Natural killer cell (primary cell): ENCODE data around the gene ARHGEF16. TPM values are rescaled to one million over a fixed set of nuclear protein-coding genes. Genes with fewer than 3 reads are reported as not detected.

Experiments
- ATAC-seq, 3 donors: fragments of 150-1000 bp in 2 of 3; fragments of 200-7000 bp in 1 of 3; cut with Tn5 transposase; 1 replicate in 1 of 3; 2 replicates in 2 of 3; pipeline ENCODE4 v1.10.0; 2021; ENCODE audit warnings: mild to moderate bottlenecking in 2 of 3, moderate library complexity in 2 of 3
- DNase-seq, 2 donors: peaks; one replicate each; pipeline versions ENCODE4 v3.0.0 to v3.0.0-alpha.2; 2013 to 2021; ENCODE audit warnings: mixed read lengths in 1 of 2
- H3K27ac ChIP-seq: one replicate; pipeline ENCODE4 v1.5.1; 2013; ENCODE audit warnings: mild to moderate bottlenecking, low read length
- H3K27me3 ChIP-seq: one replicate; pipeline ENCODE4 v1.6.1; 2013; ENCODE audit warnings: low read length; ENCODE audit not compliant: control insufficient read depth, insufficient read depth
- H3K36me3 ChIP-seq: one replicate; pipeline ENCODE4 v1.6.1; 2013; ENCODE audit warnings: low read length; ENCODE audit not compliant: control insufficient read depth, insufficient read depth
- H3K4me1 ChIP-seq: one replicate; pipeline ENCODE4 v1.6.1; 2013; ENCODE audit warnings: low read length; ENCODE audit not compliant: control insufficient read depth, insufficient read depth
- H3K4me3 ChIP-seq: one replicate; pipeline ENCODE4 v1.5.1; 2013; ENCODE audit warnings: low read length
- H3K9me3 ChIP-seq: one replicate; pipeline ENCODE4 v1.6.1; 2013; ENCODE audit warnings: low read length; ENCODE audit not compliant: control insufficient read depth, insufficient read depth
- H3K27ac Mint-ChIP-seq, 2 donors: one replicate each; pipeline ENCODE4 v1.8.0; 2022; ENCODE audit warnings: mild to moderate bottlenecking in 2 of 2, mixed read lengths in 2 of 2, moderate library complexity in 1 of 2
- H3K27me3 Mint-ChIP-seq, 2 donors: one replicate each; pipeline ENCODE4 v1.8.0; 2022; ENCODE audit warnings: low read depth in 2 of 2, mixed read lengths in 2 of 2
- H3K36me3 Mint-ChIP-seq: one replicate; pipeline ENCODE4 v1.8.0; 2022; ENCODE audit warnings: mixed read lengths
- H3K4me1 Mint-ChIP-seq, 2 donors: one replicate each; pipeline ENCODE4 v1.8.0; 2022; ENCODE audit warnings: mixed read lengths in 2 of 2
- H3K4me3 Mint-ChIP-seq: one replicate; pipeline ENCODE4 v1.8.0; 2022; ENCODE audit warnings: mild to moderate bottlenecking, moderate library complexity, mixed read lengths
- H3K9me3 Mint-ChIP-seq, 2 donors: one replicate each; pipeline ENCODE4 v1.8.0; 2022; ENCODE audit warnings: mixed read lengths in 2 of 2
- CTCF ChIP-seq: fragments of 200-600 bp; IDR thresholded peaks from one replicate; pipeline ENCODE4 v1.8.0; 2022; ENCODE audit warnings: antibody characterized with exemption
- WGBS: methylation state at CpG from one replicate; pipeline ENCODE4 v1.1.7; 2013; ENCODE audit warnings: missing lambda C conversion rate; ENCODE audit not compliant: insufficient coverage; 5-methylcytosine and 5-hydroxymethylcytosine counted together
- intact Hi-C: fragments of 100-400 bp; cut with micrococcal nuclease; formaldehyde crosslinking; loops from one replicate; pipeline ENCODE4 v1.14.2; 2022
- total RNA-seq, 4 donors: library from RNA; stranded (reverse); fragments of 120-200 nt in 1 of 4; gene quantifications; one replicate each; pipeline versions ENCODE4 v1.2.3 to v1.2.4, GENCODE V29; 2013 to 2022

The ARHGEF16 gene
- total RNA-seq, 3 donors from 2014 or later (not counting 1 experiment from before 2014, with no cell fraction given) = not detected

GRCh38 chr1:3497521-3497920, 43.1 kb downstream of the ARHGEF16 start:
- intact Hi-C loops = no loop called here
- Histone ChIP-seq H3K27me3 (no peaks in the 10 kb centered on the region), H3K9me3 (no peaks in the 10 kb centered on the region), H3K4me3 (no peak overlapping the region), H3K36me3 (no peaks in the 10 kb centered on the region), H3K4me1 (no peaks in the 10 kb centered on the region), H3K27ac (no peak overlapping the region)
- Mint-ChIP-seq H3K36me3 (no peaks in the 10 kb centered on the region), H3K27ac (no peak overlapping the region), H3K4me1 (no peaks in the 10 kb centered on the region), H3K4me3 (no peak overlapping the region), H3K27me3 (no peaks in the 10 kb centered on the region), H3K9me3 (no peaks in the 10 kb centered on the region)
- DNase-seq = no peak
- no peak for TF ChIP-seq CTCF
- WGBS = 88% methylated on average over 19 of the region's 19 CpGs
- no peak for ATAC-seq

- DNase-seq = no peak
- H3K27me3 Mint-ChIP-seq = no peaks in the 10 kb centered on the region
- intact Hi-C loops = no loop called here
- no peak overlapping the region for H3K27ac Mint-ChIP-seq
- no peaks in the 10 kb centered on the region for H3K4me1 Mint-ChIP-seq
- Histone ChIP-seq H3K9me3 (no peaks in the 10 kb centered on the region), H3K4me1 (no peaks in the 10 kb centered on the region), H3K36me3 (no peaks in the 10 kb centered on the region), H3K27ac (no peak overlapping the region), H3K4me3 (no peak overlapping the region), H3K27me3 (no peaks in the 10 kb centered on the region)
- no peak for ATAC-seq
- no peak overlapping the region for H3K4me3 Mint-ChIP-seq
- H3K36me3 Mint-ChIP-seq = no peaks in the 10 kb centered on the region
- WGBS = 90% methylated on average over 26 of the region's 26 CpGs
- no peaks in the 10 kb centered on the region for H3K9me3 Mint-ChIP-seq
- no peak for TF ChIP-seq CTCF
These were observed 43.9 kb downstream of the ARHGEF16 start for GRCh38 chr1:3498246-3498930.

GRCh38 chr1:3498986-3499385, 44.5 kb downstream of the ARHGEF16 start:
- Histone ChIP-seq H3K4me1 (no peaks in the 10 kb centered on the region), H3K27ac (no peak overlapping the region), H3K27me3 (no peaks in the 10 kb centered on the region), H3K9me3 (no peaks in the 10 kb centered on the region), H3K4me3 (no peak overlapping the region), H3K36me3 (no peaks in the 10 kb centered on the region)
- DNase-seq (no peak), ATAC-seq (no peak)
- Mint-ChIP-seq H3K9me3 (no peaks in the 10 kb centered on the region), H3K4me3 (no peak overlapping the region), H3K27me3 (no peaks in the 10 kb centered on the region), H3K4me1 (no peaks in the 10 kb centered on the region), H3K36me3 (no peaks in the 10 kb centered on the region), H3K27ac (no peak overlapping the region)
- TF ChIP-seq CTCF = no peak
- WGBS = 87% methylated on average over 8 of the region's 8 CpGs
- intact Hi-C loops = no loop called here

- H3K27ac Mint-ChIP-seq = no peak overlapping the region
- no peaks in the 10 kb centered on the region for H3K36me3 Mint-ChIP-seq
- Histone ChIP-seq H3K36me3 (no peaks in the 10 kb centered on the region), H3K27me3 (no peaks in the 10 kb centered on the region), H3K9me3 (no peaks in the 10 kb centered on the region), H3K27ac (no peak overlapping the region), H3K4me1 (no peaks in the 10 kb centered on the region), H3K4me3 (no peak overlapping the region)
- 89% methylated on average over 22 of the region's 22 CpGs for WGBS
- TF ChIP-seq CTCF = no peak
- no peaks in the 10 kb centered on the region for H3K4me1 Mint-ChIP-seq
- ATAC-seq = no peak
- intact Hi-C loops = no loop called here
- no peak overlapping the region for H3K4me3 Mint-ChIP-seq
- no peak for DNase-seq
- H3K9me3 Mint-ChIP-seq = no peaks in the 10 kb centered on the region
- H3K27me3 Mint-ChIP-seq = no peaks in the 10 kb centered on the region
These were observed 45.1 kb downstream of the ARHGEF16 start for GRCh38 chr1:3499611-3500010.
